Keratinocyte (primary cell): ENCODE results near the gene ASZ1.

Source experiments
- CTCF ChIP-seq, 3 experiments: IDR thresholded peaks in 1 of 3; conservative IDR thresholded peaks in 1 of 3; optimal IDR thresholded peaks in 1 of 3; 2 replicates in 2 of 3; 3 replicates in 1 of 3; pipeline versions ENCODE3 to v1.5.1; 2011; ENCODE audit warnings: low read length in 3 of 3, mild to moderate bottlenecking in 3 of 3, moderate library complexity in 2 of 3, control low read depth in 1 of 3, inconsistent platforms in 1 of 3; ENCODE audit not compliant: insufficient read depth in 2 of 3; ENCODE audit errors: extremely low read depth in 1 of 3
- EZH2 ChIP-seq: IDR thresholded peaks from one replicate; pipeline ENCODE4 v1.6.1; 2012; ENCODE audit warnings: inconsistent platforms, mild to moderate bottlenecking, low read length, moderate library complexity

DNA sequence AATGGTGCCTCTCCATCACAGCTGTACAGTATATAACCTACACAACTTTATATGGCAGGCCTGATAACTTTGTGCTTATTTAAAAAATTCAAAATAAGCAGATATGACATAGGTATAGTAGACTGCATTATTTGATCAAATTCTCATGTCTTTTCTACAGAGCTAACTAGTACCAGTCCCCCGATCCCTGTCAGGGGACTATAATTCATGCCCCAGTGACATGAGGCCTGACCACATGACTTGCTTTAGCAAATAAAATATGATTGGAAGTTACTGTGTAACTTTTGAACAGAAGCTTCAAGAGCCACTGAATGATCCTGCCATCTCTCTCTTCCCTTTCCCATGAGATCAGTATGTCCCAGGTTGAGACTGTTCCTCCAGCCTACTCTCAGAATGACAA lies 55.2 kb downstream of the ASZ1 start:
- TF ChIP-seq CTCF (optimal IDR thresholded peaks at IDR 0.05 in 1 of 3, IDR thresholded peaks at IDR 0.05 in 1 of 3, conservative IDR thresholded peaks at IDR 0.05 in 1 of 3; ENCODE audit: extremely low read depth in 1 of 3, insufficient read depth in 2 of 3, low read length in 3 of 3), result no peak
- TF ChIP-seq EZH2, result no peak
